Loucy (cell line): Measurements from ENCODE around the gene LRRC1.

Source experiments
- H2AFZ ChIP-seq: fragments of 200-600 bp; sonication (generic); 2 replicates; pipeline ENCODE4 v1.6.0; 2016; ENCODE audit warnings: antibody characterized with exemption, mild to moderate bottlenecking, low read length, moderate library complexity
- H3F3A ChIP-seq: fragments of 200-600 bp; 2 replicates; pipeline ENCODE4 v1.6.0; 2016; ENCODE audit warnings: antibody characterized with exemption, low read depth, mild to moderate bottlenecking
- H3K27me3 ChIP-seq: fragments of 200-600 bp; sonication (generic); 2 replicates; pipeline ENCODE4 v1.6.1; 2014; ENCODE audit warnings: low read length, mild to moderate bottlenecking; ENCODE audit not compliant: insufficient read depth, poor library complexity, severe bottlenecking
- H3K36me3 ChIP-seq: fragments of 200-600 bp; sonication (generic); 2 replicates; pipeline ENCODE4 v1.6.1; 2016; ENCODE audit warnings: low read length; ENCODE audit not compliant: insufficient read depth
- H3K4me1 ChIP-seq: fragments of 200-600 bp; sonication (generic); 2 replicates; pipeline ENCODE4 v1.5.1; 2014; ENCODE audit warnings: low read length, mild to moderate bottlenecking; ENCODE audit not compliant: insufficient read depth, poor library complexity, severe bottlenecking
- H3K4me2 ChIP-seq: fragments of 200-600 bp; sonication (generic); 2 replicates; pipeline ENCODE4 v1.6.0; 2014; ENCODE audit warnings: antibody characterized with exemption, low read length, low read depth, mild to moderate bottlenecking; ENCODE audit not compliant: poor library complexity, severe bottlenecking
- H3K4me3 ChIP-seq: fragments of 200-600 bp; sonication (generic); 2 replicates; pipeline ENCODE4 v1.5.1; 2014; ENCODE audit warnings: low read length, mild to moderate bottlenecking, mixed read lengths; ENCODE audit not compliant: poor library complexity, severe bottlenecking
- H3K79me2 ChIP-seq: fragments of 200-600 bp; sonication (generic); 2 replicates; pipeline ENCODE4 v1.6.1; 2014; ENCODE audit warnings: low read length; ENCODE audit not compliant: insufficient read depth
- H3K9ac ChIP-seq: fragments of 200-600 bp; sonication (generic); 2 replicates; pipeline ENCODE4 v1.6.0; 2014; ENCODE audit warnings: mild to moderate bottlenecking, low read depth, low read length, moderate library complexity; ENCODE audit not compliant: poor library complexity, severe bottlenecking
- H3K9me2 ChIP-seq: fragments of 200-600 bp; sonication (generic); replicated peaks from 2 replicates; pipeline ENCODE4 v1.6.1; 2016; ENCODE audit warnings: low read depth, low read length, mixed read lengths
- H3K9me3 ChIP-seq: fragments of 200-600 bp; sonication (generic); 2 replicates; pipeline ENCODE4 v1.6.1; 2014; ENCODE audit warnings: mild to moderate bottlenecking, antibody characterized with exemption, low read length, low read depth; ENCODE audit not compliant: insufficient read depth
- H4K20me1 ChIP-seq: fragments of 200-600 bp; sonication (generic); 2 replicates; pipeline ENCODE4 v1.6.0; 2014; ENCODE audit warnings: antibody characterized with exemption, low read length, mild to moderate bottlenecking; ENCODE audit not compliant: insufficient read depth, poor library complexity, severe bottlenecking
- CTCF ChIP-seq: fragments of 200-600 bp; sonication (generic); conservative IDR thresholded peaks from 2 replicates; pipeline ENCODE4 v1.5.1; 2014; ENCODE audit warnings: mild to moderate bottlenecking, antibody characterized with exemption, low read length
- EZH2phosphoT487 ChIP-seq: fragments of 200-600 bp; IDR thresholded peaks from 2 replicates; pipeline ENCODE4 v1.6.1; 2018; ENCODE audit warnings: antibody characterized with exemption, mild to moderate bottlenecking, moderate library complexity, borderline replicate concordance

The LRRC1 gene

GRCh38 chr6:53790886-53791285 is 3.9 kb upstream of the LRRC1 start:
- Histone ChIP-seq H3K9me2 (no peaks in the 10 kb centered on the region), H3F3A (no peaks in the 10 kb centered on the region), H3K4me3 (no peak overlapping the region), H3K36me3 (no peaks in the 10 kb centered on the region), H3K4me2 (no peak overlapping the region), H3K27me3 (no peaks in the 10 kb centered on the region), H3K79me2 (peaks cover 13% of the 10 kb centered on the region), H2AFZ (no peak overlapping the region), H4K20me1 (peaks cover 7% of the 10 kb centered on the region), H3K9me3 (peaks cover 11% of the 10 kb centered on the region; the same call in 1 of the 2 replicates), H3K4me1 (peaks cover 22% of the 10 kb centered on the region), H3K9ac (no peak overlapping the region)
- TF ChIP-seq CTCF (no peak), EZH2phosphoT487 (no peak)

GRCh38 chr6:53792016-53792415 is 2.8 kb upstream of the LRRC1 start:
- Histone ChIP-seq H3K9me3 (peaks cover 11% of the 10 kb centered on the region; the same call in 1 of the 2 replicates), H3K4me1 (peaks cover 27% of the 10 kb centered on the region), H4K20me1 (peaks cover 16% of the 10 kb centered on the region), H3K4me3 (peak overlapping the region; percentile 82), H3K27me3 (no peaks in the 10 kb centered on the region), H3K79me2 (peaks cover 24% of the 10 kb centered on the region), H2AFZ (no peak overlapping the region), H3K36me3 (no peaks in the 10 kb centered on the region), H3K9me2 (no peaks in the 10 kb centered on the region), H3F3A (no peaks in the 10 kb centered on the region), H3K4me2 (peak overlapping the region; percentile 79), H3K9ac (no peak overlapping the region)
- TF ChIP-seq EZH2phosphoT487 (no peak), CTCF (no peak)

- Histone ChIP-seq H3K36me3 (no peaks in the 10 kb centered on the region), H3K9ac (peak overlapping the region; percentile 78)
Measured at GRCh38 chr6:53792973-53793317, 1.9 kb upstream of the LRRC1 start.

More at GRCh38 chr6:53792973-53793317, 1.9 kb upstream of the LRRC1 start:
- H3K4me2 ChIP-seq: peak overlapping the region; percentile 79
- no peaks in the 10 kb centered on the region for H3K27me3 ChIP-seq
- peaks cover 36% of the 10 kb centered on the region for H3K4me1 ChIP-seq
- peak overlapping the region; percentile 85 for H2AFZ ChIP-seq
- no peaks in the 10 kb centered on the region for H3F3A ChIP-seq
- peaks cover 11% of the 10 kb centered on the region; the same call in 1 of the 2 replicates for H3K9me3 ChIP-seq
- peak overlapping the region; percentile 82 for H3K4me3 ChIP-seq
- TF ChIP-seq CTCF (no peak), EZH2phosphoT487 (no peak)
- no peaks in the 10 kb centered on the region for H3K9me2 ChIP-seq
- H3K79me2 ChIP-seq: peaks cover 31% of the 10 kb centered on the region
- H4K20me1 ChIP-seq: peaks cover 20% of the 10 kb centered on the region
